ENCODE results near the gene GRB10.

DNA sequence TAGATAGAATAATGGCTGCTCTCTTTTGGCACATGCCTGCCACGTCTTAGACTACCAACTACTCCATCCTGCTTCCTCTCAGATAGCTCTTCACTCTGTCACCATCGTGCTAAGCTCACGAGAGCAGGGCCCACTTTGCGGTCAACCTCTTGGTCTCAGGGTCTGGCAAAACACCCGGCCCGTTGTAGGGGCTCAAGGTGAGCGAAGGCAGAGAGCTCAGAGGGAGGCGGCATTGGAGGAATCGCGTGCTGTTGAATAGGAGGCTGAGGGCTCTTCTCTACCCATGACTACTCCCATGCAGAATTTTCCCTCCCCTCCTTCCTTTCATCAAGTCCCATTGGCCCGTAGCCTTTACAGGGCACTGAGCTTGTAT is 116.6 kb downstream of the GRB10 start:
- TF ChIP-seq CTCF (IDR thresholded peaks at IDR 0.05) (no peak), EP300 (IDR thresholded peaks at IDR 0.05) (no peak), POLR2A (IDR thresholded peaks at IDR 0.05) (no peak)

Measured in ovary (tissue), 3 donors.